MM.1S (cell line): ENCODE measurements around the gene CNOT2.

Experiments
- DNase-seq: peaks from one replicate; pipeline ENCODE4 v3.0.0-alpha.2; 2015
- H2AFZ ChIP-seq: fragments of 300-600 bp; sonication (generic); 2 replicates; pipeline ENCODE4 v1.6.0; 2016; ENCODE audit warnings: antibody characterized with exemption, low read length
- H3F3A ChIP-seq: fragments of 300-600 bp; sonication (generic); 2 replicates; pipeline ENCODE4 v1.6.1; 2016; ENCODE audit warnings: mild to moderate bottlenecking, antibody characterized with exemption, low read length, moderate library complexity, mixed read lengths; ENCODE audit not compliant: insufficient read depth
- H3K27ac ChIP-seq: fragments of 300-600 bp; sonication (generic); 2 replicates; pipeline ENCODE4 v1.5.1; 2016; ENCODE audit warnings: mild to moderate bottlenecking, low read length
- H3K27me3 ChIP-seq: fragments of 300-600 bp; sonication (generic); replicated peaks from 2 replicates; pipeline ENCODE4 v1.6.0; 2016; ENCODE audit warnings: low read length; ENCODE audit not compliant: insufficient read depth
- H3K36me3 ChIP-seq: fragments of 300-600 bp; sonication (generic); replicated peaks from 2 replicates; pipeline ENCODE4 v1.6.1; 2016; ENCODE audit warnings: mild to moderate bottlenecking, low read length, mixed read lengths; ENCODE audit not compliant: insufficient read depth
- H3K4me1 ChIP-seq: fragments of 300-600 bp; sonication (generic); 2 replicates; pipeline ENCODE4 v1.6.1; 2016; ENCODE audit warnings: low read length, mixed read lengths
- H3K4me2 ChIP-seq: fragments of 300-600 bp; sonication (generic); 2 replicates; pipeline ENCODE4 v1.6.0; 2016; ENCODE audit warnings: low read depth, low read length
- H3K4me3 ChIP-seq: fragments of 300-600 bp; sonication (generic); 2 replicates; pipeline ENCODE4 v1.5.1; 2016; ENCODE audit warnings: low read length, mixed read lengths
- H3K79me2 ChIP-seq: fragments of 300-600 bp; sonication (generic); 2 replicates; pipeline ENCODE4 v1.6.1; 2016; ENCODE audit warnings: mixed run types, low read length, mixed read lengths
- H3K9ac ChIP-seq: fragments of 300-600 bp; sonication (generic); 2 replicates; pipeline ENCODE4 v1.6.1; 2016; ENCODE audit warnings: low read length, mixed read lengths
- H3K9me2 ChIP-seq: fragments of 300-600 bp; sonication (generic); replicated peaks from 2 replicates; pipeline ENCODE4 v1.6.1; 2016; ENCODE audit warnings: mild to moderate bottlenecking, low read length, mixed read lengths; ENCODE audit not compliant: insufficient read depth
- H3K9me3 ChIP-seq: fragments of 300-600 bp; sonication (generic); replicated peaks from 2 replicates; pipeline ENCODE4 v1.6.1; 2016; ENCODE audit warnings: mild to moderate bottlenecking, low read length, mixed read lengths; ENCODE audit not compliant: insufficient read depth
- H4K20me1 ChIP-seq: fragments of 300-600 bp; sonication (generic); 2 replicates; pipeline ENCODE4 v1.6.1; 2016; ENCODE audit warnings: mild to moderate bottlenecking, low read length, moderate library complexity, mixed read lengths; ENCODE audit not compliant: insufficient read depth
- EZH2 ChIP-seq: fragments of 300-600 bp; sonication (generic); optimal IDR thresholded peaks from 2 replicates; pipeline ENCODE3; 2017; ENCODE audit warnings: low read depth, mild to moderate bottlenecking, antibody characterized with exemption, low read length, mixed read lengths
- EZH2phosphoT487 ChIP-seq: fragments of 300-600 bp; sonication (generic); IDR thresholded peaks from 2 replicates; pipeline ENCODE4 v1.6.1; 2018; ENCODE audit warnings: antibody characterized with exemption, low read length
- TF ChIP-seq, protein P1 (sequence below): fragments of 300-600 bp; sonication (generic); IDR thresholded peaks from 2 replicates; pipeline ENCODE4 v1.5.1; 2016; ENCODE audit warnings: antibody characterized with exemption, low read length, mixed read lengths

The CNOT2 gene

DNA sequence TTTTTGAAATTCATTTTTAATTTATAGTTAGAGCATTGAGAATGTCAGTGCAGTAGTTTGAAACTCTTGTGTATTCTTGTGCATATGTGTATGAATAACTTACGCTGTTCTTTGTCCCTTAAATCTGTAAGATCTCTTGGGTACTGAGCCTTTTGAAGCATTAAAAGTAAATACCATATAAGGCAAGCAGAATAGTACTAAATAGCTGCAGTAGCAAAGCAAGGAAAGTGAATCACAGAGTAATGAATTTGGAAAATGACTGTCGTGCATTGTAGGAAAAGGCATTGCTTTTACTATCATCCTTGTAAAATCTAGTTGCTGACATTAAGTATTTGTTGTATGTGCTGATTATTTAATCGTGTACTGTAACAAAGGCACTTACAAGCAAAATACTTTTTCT is 12.1 kb downstream of the CNOT2 start:
- peaks cover 95% of the 10 kb centered on the region for H3K79me2 ChIP-seq
- no peak overlapping the region for H3K4me3 ChIP-seq
- H3K4me2 ChIP-seq, result no peak overlapping the region
- H3K27me3 ChIP-seq, result no peaks in the 10 kb centered on the region
- no peak overlapping the region for H2AFZ ChIP-seq
- no peaks in the 10 kb centered on the region for H3K9me3 ChIP-seq
- TF ChIP-seq EZH2 (no peak), EZH2phosphoT487 (no peak)
- TF ChIP-seq, protein P1, sequence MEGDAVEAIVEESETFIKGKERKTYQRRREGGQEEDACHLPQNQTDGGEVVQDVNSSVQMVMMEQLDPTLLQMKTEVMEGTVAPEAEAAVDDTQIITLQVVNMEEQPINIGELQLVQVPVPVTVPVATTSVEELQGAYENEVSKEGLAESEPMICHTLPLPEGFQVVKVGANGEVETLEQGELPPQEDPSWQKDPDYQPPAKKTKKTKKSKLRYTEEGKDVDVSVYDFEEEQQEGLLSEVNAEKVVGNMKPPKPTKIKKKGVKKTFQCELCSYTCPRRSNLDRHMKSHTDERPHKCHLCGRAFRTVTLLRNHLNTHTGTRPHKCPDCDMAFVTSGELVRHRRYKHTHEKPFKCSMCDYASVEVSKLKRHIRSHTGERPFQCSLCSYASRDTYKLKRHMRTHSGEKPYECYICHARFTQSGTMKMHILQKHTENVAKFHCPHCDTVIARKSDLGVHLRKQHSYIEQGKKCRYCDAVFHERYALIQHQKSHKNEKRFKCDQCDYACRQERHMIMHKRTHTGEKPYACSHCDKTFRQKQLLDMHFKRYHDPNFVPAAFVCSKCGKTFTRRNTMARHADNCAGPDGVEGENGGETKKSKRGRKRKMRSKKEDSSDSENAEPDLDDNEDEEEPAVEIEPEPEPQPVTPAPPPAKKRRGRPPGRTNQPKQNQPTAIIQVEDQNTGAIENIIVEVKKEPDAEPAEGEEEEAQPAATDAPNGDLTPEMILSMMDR, result no peak
- no peaks in the 10 kb centered on the region for H3K36me3 ChIP-seq
- H3K9ac ChIP-seq, result no peak overlapping the region
- DNase-seq, result no peak
- H3K9me2 ChIP-seq, result no peaks in the 10 kb centered on the region
- H3K4me1 ChIP-seq, result peaks cover 5% of the 10 kb centered on the region; the same call in 1 of the 2 replicates
- no peaks in the 10 kb centered on the region for H3F3A ChIP-seq
- H4K20me1 ChIP-seq, result peaks cover 12% of the 10 kb centered on the region; the same call in 1 of the 2 replicates
- no peak overlapping the region for H3K27ac ChIP-seq

DNA sequence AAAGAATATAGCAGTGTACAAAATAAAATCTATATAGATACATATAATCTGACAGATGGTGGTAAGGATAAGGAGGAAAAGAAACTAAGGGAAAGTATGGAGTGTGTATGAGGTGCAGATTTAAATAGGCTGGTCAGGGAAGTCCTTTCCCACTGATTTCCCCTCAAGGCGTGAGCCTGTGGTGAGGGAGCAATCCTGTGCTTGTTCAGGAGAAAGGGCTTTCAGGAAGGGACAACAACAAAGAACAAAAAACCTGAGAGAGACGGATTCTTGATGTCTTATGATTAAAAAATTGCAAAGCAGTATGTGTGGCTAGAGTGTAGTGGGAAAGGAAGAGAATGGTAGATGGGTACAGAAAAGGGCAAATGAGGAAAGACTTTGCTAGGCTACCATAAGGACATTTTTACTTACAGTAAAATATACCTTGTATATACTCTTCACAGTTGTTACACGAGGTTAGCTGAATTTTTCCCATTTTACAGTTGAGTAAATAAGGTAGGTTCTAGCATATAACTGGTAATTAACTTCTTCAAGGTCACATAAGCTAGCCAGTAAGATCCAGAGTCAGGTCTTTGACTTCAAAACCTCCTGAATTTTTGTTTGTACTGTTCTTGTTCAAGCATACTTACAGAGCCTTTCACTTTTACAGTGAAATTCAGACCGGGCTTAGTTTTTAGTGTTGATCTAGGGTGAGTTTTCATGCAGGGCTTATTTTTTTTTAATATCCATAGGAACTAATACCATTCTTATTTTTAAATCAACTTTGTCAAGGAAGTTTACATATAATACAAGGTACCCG is 15.6 kb downstream of the CNOT2 start:
- no peak overlapping the region for H3K9ac ChIP-seq
- no peaks in the 10 kb centered on the region for H3K9me3 ChIP-seq
- H4K20me1 ChIP-seq, result peaks cover 7% of the 10 kb centered on the region; the same call in 1 of the 2 replicates
- peaks cover 5% of the 10 kb centered on the region; the same call in 1 of the 2 replicates for H3K4me1 ChIP-seq
- H3K4me3 ChIP-seq, result no peak overlapping the region
- peaks cover 94% of the 10 kb centered on the region for H3K79me2 ChIP-seq
- H3K4me2 ChIP-seq, result no peak overlapping the region
- no peaks in the 10 kb centered on the region for H3K36me3 ChIP-seq
- no peak overlapping the region for H2AFZ ChIP-seq
- H3K27me3 ChIP-seq, result no peaks in the 10 kb centered on the region
- H3K9me2 ChIP-seq, result no peaks in the 10 kb centered on the region
- no peak overlapping the region for H3K27ac ChIP-seq
- no peaks in the 10 kb centered on the region for H3F3A ChIP-seq
- TF ChIP-seq, protein P1, result no peak
- TF ChIP-seq EZH2phosphoT487, result no peak
- no peak for TF ChIP-seq EZH2
- DNase-seq, result no peak

DNA sequence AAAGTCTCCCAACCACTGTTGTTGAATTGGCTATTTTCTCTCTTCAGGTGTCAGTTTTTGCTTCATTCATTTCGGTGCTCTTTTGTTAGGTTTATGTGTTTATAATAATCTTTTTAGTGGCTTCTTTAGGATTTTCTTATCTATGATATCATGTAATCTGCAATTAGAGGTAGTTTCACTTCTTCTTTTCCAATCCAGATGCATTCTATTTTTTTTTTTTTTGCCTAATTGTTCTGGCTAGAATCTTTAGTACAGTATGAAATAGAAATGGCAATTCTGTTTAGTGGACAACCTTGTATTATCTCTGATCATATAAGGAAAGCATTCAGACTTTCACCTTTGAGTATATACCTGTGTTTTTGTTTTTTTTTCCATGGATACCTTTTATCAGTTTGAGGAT is 17.4 kb downstream of the CNOT2 start:
- no peak for DNase-seq
- Histone ChIP-seq H3K4me3 (no peak overlapping the region), H3K4me2 (peak overlapping the region; percentile 18; the same call in 1 of the 2 replicates), H3K79me2 (peaks cover 96% of the 10 kb centered on the region), H3K36me3 (no peaks in the 10 kb centered on the region), H3K9me3 (no peaks in the 10 kb centered on the region), H3K27ac (peak overlapping the region; percentile 14; the same call in 1 of the 2 replicates), H3K4me1 (peaks cover 5% of the 10 kb centered on the region; the same call in 1 of the 2 replicates), H4K20me1 (peaks cover 7% of the 10 kb centered on the region; the same call in 1 of the 2 replicates), H3K9ac (no peak overlapping the region), H3K27me3 (no peaks in the 10 kb centered on the region), H2AFZ (no peak overlapping the region), H3K9me2 (no peaks in the 10 kb centered on the region), H3F3A (no peaks in the 10 kb centered on the region)
- TF ChIP-seq EZH2, result no peak
- TF ChIP-seq, protein P1, result no peak
- no peak for TF ChIP-seq EZH2phosphoT487
